ENCODE results near the gene CACNG1.

The CACNG1 gene, protein sequence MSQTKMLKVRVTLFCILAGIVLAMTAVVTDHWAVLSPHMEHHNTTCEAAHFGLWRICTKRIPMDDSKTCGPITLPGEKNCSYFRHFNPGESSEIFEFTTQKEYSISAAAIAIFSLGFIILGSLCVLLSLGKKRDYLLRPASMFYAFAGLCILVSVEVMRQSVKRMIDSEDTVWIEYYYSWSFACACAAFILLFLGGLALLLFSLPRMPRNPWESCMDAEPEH

GRCh38 chr17:67044016-67044772 is at the start of gene CACNG1:
Gene CACNG1 (plus strand): TSS chr17:67044554. CDS start chr17:67044661, 107 bp downstream.
- DNase-seq (ENCODE audit: low spot score): no peak

DNA sequence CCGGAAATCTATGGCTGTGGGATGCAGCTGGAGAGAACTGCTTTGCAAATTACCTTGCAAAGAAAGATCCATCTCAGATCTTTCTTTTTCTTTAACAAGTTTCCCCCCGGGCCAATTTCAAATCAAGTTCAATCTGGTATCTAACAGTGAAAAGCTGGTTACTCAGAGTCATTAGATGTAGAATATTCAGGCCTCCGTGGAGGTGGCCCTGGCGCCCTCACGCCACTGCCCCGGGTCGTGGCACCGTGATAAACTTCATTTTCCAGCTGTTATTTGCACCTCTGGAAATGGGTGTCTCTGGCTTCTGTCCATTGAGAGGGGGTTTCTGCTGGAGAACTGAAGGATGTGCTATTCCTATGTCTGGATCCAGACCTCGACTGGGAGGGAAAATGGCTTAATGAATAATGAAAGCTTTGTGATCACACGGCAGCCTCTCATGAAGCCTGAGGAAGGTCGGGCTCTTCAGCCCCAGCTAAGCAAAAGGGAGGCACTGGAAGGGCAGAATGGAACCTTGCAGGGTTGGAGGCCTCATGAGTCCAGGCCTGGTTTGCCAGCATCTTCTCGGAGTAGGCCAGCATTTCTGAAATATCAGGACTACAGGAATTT is 49.3 kb upstream of the CACNG1 start:
- DNase-seq (ENCODE audit: low spot score): no peak

- DNase-seq (ENCODE audit: low spot score): no peak
These were observed 48.4 kb upstream of the CACNG1 start for GRCh38 chr17:66995944-66996343.

DNA sequence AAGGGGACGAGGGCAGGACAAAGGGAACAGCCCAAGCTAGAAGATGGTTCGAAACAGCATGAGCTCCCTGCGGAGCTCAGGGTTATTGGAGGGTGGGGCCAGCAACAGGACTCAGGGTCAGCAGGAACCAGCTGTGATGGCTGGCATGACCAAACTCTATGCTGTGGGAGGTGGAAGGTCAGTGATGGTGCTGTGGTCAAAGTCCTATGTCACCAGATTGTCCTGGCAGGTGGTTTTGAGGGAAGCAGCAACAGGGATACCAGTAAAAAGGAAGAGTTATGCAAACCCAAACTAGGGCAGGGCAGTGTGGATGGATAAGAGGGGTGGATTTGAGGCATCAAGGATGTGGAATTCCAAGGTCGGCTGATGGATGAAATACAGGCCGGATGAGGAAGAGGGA is 47.4 kb upstream of the CACNG1 start:
- DNase-seq (ENCODE audit: low spot score): no peak

DNA sequence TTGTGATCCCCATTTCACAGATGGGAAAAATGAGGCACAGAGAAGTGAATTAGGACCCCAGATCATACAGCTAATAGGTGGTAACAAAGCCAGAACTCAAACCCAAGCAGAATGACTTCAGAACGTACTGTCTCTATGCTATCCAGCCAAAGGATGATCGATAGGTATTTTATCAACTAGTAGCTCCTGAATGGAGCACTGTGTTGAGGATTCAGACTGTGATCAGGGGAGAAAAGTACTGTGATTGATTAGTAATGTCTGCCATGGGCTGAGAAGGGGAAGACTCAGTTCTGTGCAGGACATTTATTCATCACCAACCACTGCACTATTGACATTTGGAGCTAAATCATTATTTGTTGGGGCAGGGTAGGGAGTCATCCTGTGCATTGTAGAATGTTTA is 41.1 kb upstream of the CACNG1 start:
- DNase-seq (ENCODE audit: low spot score): no peak

DNA sequence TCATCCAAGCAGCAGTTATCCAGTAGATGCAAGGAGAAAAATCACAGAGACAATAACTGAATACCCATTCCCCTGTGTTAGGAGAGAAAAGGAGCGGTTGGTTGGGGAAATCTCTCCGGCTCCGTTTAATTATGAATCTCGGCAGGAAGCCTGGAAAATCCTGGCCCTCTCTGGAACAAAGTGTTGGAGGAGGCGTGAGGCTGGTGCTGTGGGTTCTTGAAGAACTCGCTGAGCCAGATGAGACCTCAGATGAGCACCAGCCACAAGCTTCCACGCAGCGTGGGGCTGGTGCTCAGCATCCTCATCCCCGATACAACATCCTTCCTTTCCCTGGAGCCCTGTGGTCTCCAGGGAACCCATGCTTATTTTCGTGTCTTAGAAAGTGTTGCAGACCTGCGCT is 40.2 kb upstream of the CACNG1 start:
- DNase-seq (ENCODE audit: low spot score): no peak

GRCh38 chr17:67007266-67007665 is 37.1 kb upstream of the CACNG1 start:
- no peak for DNase-seq (ENCODE audit: low spot score)

GRCh38 chr17:67008101-67008500 is 36.3 kb upstream of the CACNG1 start:
- DNase-seq (ENCODE audit: low spot score): no peak

GRCh38 chr17:67011527-67012175 is 32.7 kb upstream of the CACNG1 start:
- DNase-seq (ENCODE audit: low spot score): no peak

- no peak for DNase-seq (ENCODE audit: low spot score)
These were observed 30.5 kb upstream of the CACNG1 start for GRCh38 chr17:67013891-67014290.

- no peak for DNase-seq (ENCODE audit: low spot score)
These were observed 29.4 kb upstream of the CACNG1 start for GRCh38 chr17:67015001-67015400.

DNA sequence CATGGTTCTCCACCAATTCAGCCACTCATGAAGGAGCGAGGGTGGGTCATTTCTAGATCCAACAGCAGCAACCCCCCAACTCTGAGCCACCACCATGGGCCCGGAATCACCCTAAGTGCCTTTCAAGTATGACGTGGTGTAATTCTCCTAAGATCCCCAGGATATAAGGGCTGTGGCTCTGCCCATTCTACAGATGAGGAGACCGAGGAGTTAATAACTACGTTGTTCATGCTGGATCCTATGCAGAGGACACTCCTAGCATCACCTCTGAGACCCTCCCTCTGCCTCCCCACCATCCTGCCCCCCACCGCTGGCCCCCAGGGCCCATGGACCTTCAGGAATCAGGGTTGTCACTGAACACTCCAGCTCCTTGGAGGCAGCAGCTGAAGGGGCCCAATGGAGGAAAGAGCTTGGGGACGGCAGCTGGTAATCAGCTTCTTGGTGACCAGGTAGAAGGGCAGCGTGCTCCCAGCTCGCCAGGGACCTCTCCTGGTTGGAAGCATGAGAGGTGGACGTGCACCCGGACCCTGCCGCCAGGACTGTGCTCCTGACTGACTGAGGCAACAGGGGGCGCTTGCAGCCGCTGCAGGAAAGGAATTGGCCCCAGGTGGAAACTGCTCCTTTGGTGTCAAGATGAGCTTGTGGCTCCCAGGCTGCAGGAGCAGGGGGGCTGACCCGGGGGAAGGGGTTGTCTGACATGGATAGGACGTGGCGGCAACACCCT is 28.2 kb upstream of the CACNG1 start:
- no peak for DNase-seq (ENCODE audit: low spot score)

DNA sequence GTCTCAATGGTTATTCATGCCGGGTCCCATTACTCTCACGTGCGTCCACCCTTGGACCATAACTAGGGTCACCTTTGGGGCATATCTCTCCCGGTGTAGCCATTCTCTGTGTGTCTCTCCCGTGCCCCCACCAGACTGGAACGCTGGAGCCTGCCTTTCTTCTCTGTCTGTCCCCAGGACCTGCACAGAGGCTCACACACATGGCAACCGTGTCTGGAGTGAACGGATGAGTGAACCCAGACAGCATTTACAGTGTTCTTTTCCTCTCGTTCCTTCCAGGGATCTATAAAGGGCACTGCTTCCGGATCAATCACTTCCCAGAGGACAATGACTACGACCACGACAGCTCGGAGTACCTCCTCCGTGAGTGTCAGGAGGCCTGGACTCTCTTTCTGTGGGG is 26.4 kb upstream of the CACNG1 start:
- DNase-seq (ENCODE audit: low spot score): no peak

DNA sequence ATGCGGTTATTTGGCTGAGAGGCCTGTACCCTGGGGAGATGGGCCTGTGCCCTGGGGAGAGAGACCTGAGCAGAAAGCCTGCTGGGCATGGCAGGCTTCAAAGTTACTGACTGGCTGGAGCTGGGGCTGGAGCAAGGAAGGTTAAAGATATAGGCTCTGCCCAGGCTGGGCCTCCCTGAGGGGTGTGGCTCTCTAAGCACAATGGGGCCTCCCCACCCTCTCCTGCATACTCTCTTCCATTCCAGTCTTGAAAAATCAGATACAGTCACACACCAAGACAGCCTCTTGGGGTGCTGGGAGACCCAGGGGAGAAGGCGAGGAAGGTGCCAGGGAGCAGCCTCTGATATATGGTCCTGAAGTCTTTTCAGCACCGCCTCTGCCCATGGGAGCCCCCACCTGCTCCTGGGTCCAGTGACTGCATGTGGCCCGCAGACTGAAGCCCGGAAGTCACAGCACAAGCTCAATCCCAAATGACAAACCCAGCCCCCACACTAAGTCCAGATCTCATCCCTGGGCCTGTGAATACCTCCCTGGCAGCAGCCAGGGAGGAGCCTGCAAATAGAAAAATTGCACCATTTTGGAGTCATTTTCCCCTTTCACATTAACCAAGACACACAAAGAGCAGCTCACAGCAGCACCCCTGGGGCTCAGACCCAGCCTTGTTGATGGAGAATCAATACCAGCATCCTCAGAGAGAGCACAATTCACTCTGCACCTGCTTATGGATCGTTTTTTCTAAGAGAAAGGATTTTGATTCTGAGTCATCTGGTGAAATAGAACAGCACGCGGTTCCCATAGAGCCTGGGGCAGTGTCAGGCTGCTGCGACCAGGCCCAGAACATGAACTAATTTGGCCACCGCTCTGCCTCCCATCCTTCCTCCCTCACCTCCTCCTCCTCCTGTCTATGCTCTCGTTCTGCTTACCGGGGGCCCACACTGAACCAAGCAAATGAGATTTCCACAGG is 25.6 kb upstream of the CACNG1 start:
- no peak for DNase-seq (ENCODE audit: low spot score)

- DNase-seq (ENCODE audit: low spot score): no peak
These were observed 24.5 kb upstream of the CACNG1 start for GRCh38 chr17:67019809-67020208.

DNA sequence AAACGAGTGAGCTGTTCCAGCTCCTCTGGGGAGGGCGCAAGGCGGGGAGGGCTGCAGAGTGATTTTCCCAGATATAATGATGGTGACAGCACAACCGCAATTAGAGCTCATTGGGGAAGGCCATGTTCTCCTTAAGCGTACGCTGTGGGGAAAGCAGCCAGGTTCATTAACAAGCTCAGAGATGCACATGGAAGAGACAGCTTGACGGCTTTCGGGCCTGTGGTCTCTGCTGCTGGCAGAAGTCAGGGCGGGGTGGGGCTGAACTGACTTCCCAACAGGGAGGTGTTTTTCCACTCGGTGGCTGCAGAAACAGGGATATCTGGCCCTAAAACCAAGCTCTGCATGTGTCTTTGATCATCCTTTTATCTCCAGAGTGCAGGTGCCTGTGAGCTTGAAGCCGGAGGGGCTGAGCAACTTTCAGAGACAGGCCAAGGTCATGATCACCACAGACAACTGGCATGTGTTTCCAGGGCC is 24.0 kb upstream of the CACNG1 start:
- no peak for DNase-seq (ENCODE audit: low spot score)

DNA sequence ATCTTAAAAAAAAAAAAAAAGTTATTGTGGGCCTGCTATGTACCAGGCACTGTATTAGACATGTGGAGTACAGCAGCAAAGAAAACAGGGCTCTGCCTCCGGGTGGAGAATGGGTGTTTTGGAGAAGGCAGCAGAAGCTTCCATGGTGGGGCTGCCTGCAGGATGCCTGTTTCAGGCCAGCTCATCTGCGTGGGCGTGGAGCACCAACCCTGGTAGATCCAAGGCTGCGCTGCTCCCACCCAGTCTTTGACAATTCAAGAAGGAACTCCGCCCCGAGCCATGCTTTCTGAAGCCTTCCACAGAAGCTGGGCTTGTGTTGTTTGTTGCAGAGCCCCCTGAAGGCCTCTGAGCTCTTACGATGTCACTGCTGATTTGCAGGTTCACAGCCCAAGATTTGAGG is 23.2 kb upstream of the CACNG1 start:
- DNase-seq (ENCODE audit: low spot score): no peak

GRCh38 chr17:67021743-67022450 is 22.5 kb upstream of the CACNG1 start:
- DNase-seq (ENCODE audit: low spot score): no peak

- no peak for DNase-seq (ENCODE audit: low spot score)
These were observed 21.9 kb upstream of the CACNG1 start for GRCh38 chr17:67022451-67022810.

DNA sequence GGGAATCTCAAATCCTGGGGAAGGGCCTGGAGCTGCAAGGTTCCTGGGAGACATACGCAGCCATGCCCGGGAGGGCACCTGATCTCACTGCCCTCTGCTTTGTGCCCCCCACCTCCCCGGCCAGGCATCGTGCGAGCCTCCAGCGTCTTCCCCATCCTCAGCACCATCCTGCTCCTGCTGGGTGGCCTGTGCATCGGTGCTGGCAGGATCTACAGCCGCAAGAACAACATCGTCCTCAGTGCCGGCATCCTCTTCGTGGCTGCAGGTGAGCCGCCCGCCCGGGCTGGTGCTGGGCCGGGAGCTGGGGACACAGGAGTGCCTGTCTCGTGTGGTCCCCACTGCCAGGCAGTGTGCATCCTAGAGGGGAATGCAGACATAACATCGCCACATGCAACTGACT is 19.6 kb upstream of the CACNG1 start:
- no peak for DNase-seq (ENCODE audit: low spot score)
